OCI-LY1 (cell line): ENCODE data around the gene PER1.

Experiments used
- H2AFZ ChIP-seq: fragments of 200-600 bp; sonication (generic), shearing (Covaris generic); 2 replicates; pipeline ENCODE4 v1.6.0; 2014; ENCODE audit warnings: antibody characterized with exemption, mild to moderate bottlenecking, low read length
- H3F3A ChIP-seq: fragments of 200-600 bp; sonication (generic), shearing (Covaris generic); 2 replicates; pipeline ENCODE4 v1.6.0; 2014; ENCODE audit warnings: mild to moderate bottlenecking, antibody characterized with exemption, low read length, moderate library complexity; ENCODE audit not compliant: insufficient read depth
- H3K27ac ChIP-seq: fragments of 200-600 bp; sonication (generic); 2 replicates; pipeline ENCODE4 v1.5.1; 2014; ENCODE audit warnings: low read length, mixed run types, mild to moderate bottlenecking, low read depth; ENCODE audit not compliant: poor library complexity, severe bottlenecking
- H3K27me3 ChIP-seq: fragments of 200-600 bp; sonication (generic); 2 replicates; pipeline ENCODE4 v1.6.0; 2014; ENCODE audit warnings: antibody characterized with exemption, mild to moderate bottlenecking, low read length, moderate library complexity; ENCODE audit not compliant: insufficient read depth
- H3K36me3 ChIP-seq: fragments of 200-600 bp; sonication (generic); 2 replicates; pipeline ENCODE4 v1.6.1; 2014; ENCODE audit warnings: mild to moderate bottlenecking, antibody characterized with exemption, low read length, moderate library complexity, mixed read lengths; ENCODE audit not compliant: insufficient read depth
- H3K4me1 ChIP-seq: fragments of 200-600 bp; sonication (generic); 2 replicates; pipeline ENCODE4 v1.5.1; 2014; ENCODE audit warnings: mild to moderate bottlenecking, low read length, moderate library complexity; ENCODE audit not compliant: insufficient read depth, severe bottlenecking
- H3K4me2 ChIP-seq: fragments of 200-600 bp; sonication (generic), shearing (Covaris generic); 2 replicates; pipeline ENCODE4 v1.6.1; 2014; ENCODE audit warnings: low read length
- H3K4me3 ChIP-seq: fragments of 200-600 bp; sonication (generic); 2 replicates; pipeline ENCODE4 v1.5.1; 2014; ENCODE audit warnings: low read length, low read depth, mild to moderate bottlenecking, mixed read lengths; ENCODE audit not compliant: poor library complexity, severe bottlenecking
- H3K79me2 ChIP-seq: fragments of 200-600 bp; shearing (Covaris generic); 2 replicates; pipeline ENCODE4 v1.6.1; 2016; ENCODE audit warnings: mixed run types, low read length, mixed read lengths; ENCODE audit not compliant: insufficient read depth
- H3K9ac ChIP-seq: fragments of 200-600 bp; sonication (generic), shearing (Covaris generic); 2 replicates; pipeline ENCODE4 v1.6.1; 2014; ENCODE audit warnings: mild to moderate bottlenecking, low read length, mixed read lengths
- H3K9me2 ChIP-seq: fragments of 200-600 bp; sonication (generic), shearing (Covaris generic); 2 replicates; pipeline ENCODE4 v1.6.1; 2014; ENCODE audit warnings: low read depth, mild to moderate bottlenecking, low read length, mixed read lengths
- H3K9me3 ChIP-seq: fragments of 200-600 bp; shearing (Covaris generic); 2 replicates; pipeline ENCODE4 v1.6.1; 2014; ENCODE audit warnings: low read length, mixed read lengths
- H4K20me1 ChIP-seq: fragments of 200-600 bp; sonication (generic), shearing (Covaris generic); 2 replicates; pipeline ENCODE4 v1.6.0; 2016; ENCODE audit warnings: mild to moderate bottlenecking, low read length; ENCODE audit not compliant: insufficient read depth
- CTCF ChIP-seq: fragments of 200-600 bp; sonication (generic), shearing (Covaris generic); IDR thresholded peaks from 2 replicates; pipeline ENCODE4 v1.5.1; 2017; ENCODE audit warnings: mild to moderate bottlenecking, antibody characterized with exemption, low read length, moderate library complexity, mixed read lengths
- EZH2 ChIP-seq: fragments of 200-600 bp; sonication (generic), shearing (Covaris generic); IDR thresholded peaks from 2 replicates; pipeline ENCODE4 v1.8.0; 2017; ENCODE audit warnings: borderline replicate concordance, mixed run types, mild to moderate bottlenecking, antibody characterized with exemption, low read length, moderate library complexity, mixed read lengths

The PER1 gene

GRCh38 chr17:8176197-8176940, 24.2 kb upstream of the PER1 start, which contains the start of gene TMEM107:
Gene TMEM107, minus strand, starts transcription at chr17:8176380. Its CDS starts 94 bp downstream, at chr17:8176286.
- H3K27me3 ChIP-seq, result no peaks in the 10 kb centered on the region
- peaks cover 45% of the 10 kb centered on the region for H3K4me1 ChIP-seq
- H4K20me1 ChIP-seq, result no peaks in the 10 kb centered on the region

GRCh38 chr17:8175795-8176196, 23.6 kb upstream of the PER1 start:
- Histone ChIP-seq H3K4me1 (peaks cover 49% of the 10 kb centered on the region), H3K36me3 (no peaks in the 10 kb centered on the region), H3K27ac (peak overlapping the region; percentile 95), H3K9ac (peak overlapping the region; percentile 92), H3K9me3 (no peaks in the 10 kb centered on the region), H3K9me2 (no peaks in the 10 kb centered on the region), H3K79me2 (no peaks in the 10 kb centered on the region), H3F3A (no peaks in the 10 kb centered on the region), H3K27me3 (no peaks in the 10 kb centered on the region), H2AFZ (no peak overlapping the region), H4K20me1 (no peaks in the 10 kb centered on the region), H3K4me3 (peak overlapping the region; percentile 89), H3K4me2 (peak overlapping the region; percentile 98)
- TF ChIP-seq EZH2 (no peak), CTCF (no peak)

More at GRCh38 chr17:8176197-8176940, 24.2 kb upstream of the PER1 start, which contains the start of gene TMEM107:
- Histone ChIP-seq H3K36me3 (no peaks in the 10 kb centered on the region), H3K9me2 (no peaks in the 10 kb centered on the region), H3F3A (no peaks in the 10 kb centered on the region), H3K79me2 (no peaks in the 10 kb centered on the region), H3K27ac (peak within 1 kb of the TSS; percentile 95), H3K4me3 (peak within 1 kb of the TSS; percentile 89), H3K9ac (peak within 1 kb of the TSS; percentile 92), H2AFZ (peak within 1 kb of the TSS; percentile 76; the same call in 1 of the 2 replicates), H3K9me3 (no peaks in the 10 kb centered on the region), H3K4me2 (peak within 1 kb of the TSS; percentile 98)
- TF ChIP-seq CTCF (no peak), EZH2 (no peak)

GRCh38 chr17:8173871-8174322, 21.7 kb upstream of the PER1 start:
- TF ChIP-seq CTCF (no peak), EZH2 (no peak)
- H2AFZ ChIP-seq, result no peak overlapping the region
- H3K4me2 ChIP-seq, result peak overlapping the region; percentile 98
- H3K4me1 ChIP-seq, result peaks cover 55% of the 10 kb centered on the region
- H3K9ac ChIP-seq, result peak overlapping the region; percentile 77
- no peaks in the 10 kb centered on the region for H3F3A ChIP-seq
- no peaks in the 10 kb centered on the region for H4K20me1 ChIP-seq
- peak overlapping the region; percentile 89 for H3K4me3 ChIP-seq
- H3K9me3 ChIP-seq, result no peaks in the 10 kb centered on the region
- no peaks in the 10 kb centered on the region for H3K9me2 ChIP-seq
- no peaks in the 10 kb centered on the region for H3K79me2 ChIP-seq
- H3K27ac ChIP-seq, result peak overlapping the region; percentile 95
- no peaks in the 10 kb centered on the region for H3K36me3 ChIP-seq
- H3K27me3 ChIP-seq, result no peaks in the 10 kb centered on the region
